GM18867 (cell line): ENCODE data around the gene PPM1H.
"Not testable (repeated sequence)": the region's sequence is repeated elsewhere in the genome, so short reads cannot be mapped to it uniquely, and the experiment has no call there.

ENCODE experiments used
- ATAC-seq: cut with Tn5 transposase; IDR thresholded peaks from one replicate; pipeline ENCODE4 v1.9.1; 2021; ENCODE audit warnings: mild to moderate bottlenecking, moderate library complexity; ENCODE audit not compliant: unreplicated experiment

The PPM1H gene

DNA sequence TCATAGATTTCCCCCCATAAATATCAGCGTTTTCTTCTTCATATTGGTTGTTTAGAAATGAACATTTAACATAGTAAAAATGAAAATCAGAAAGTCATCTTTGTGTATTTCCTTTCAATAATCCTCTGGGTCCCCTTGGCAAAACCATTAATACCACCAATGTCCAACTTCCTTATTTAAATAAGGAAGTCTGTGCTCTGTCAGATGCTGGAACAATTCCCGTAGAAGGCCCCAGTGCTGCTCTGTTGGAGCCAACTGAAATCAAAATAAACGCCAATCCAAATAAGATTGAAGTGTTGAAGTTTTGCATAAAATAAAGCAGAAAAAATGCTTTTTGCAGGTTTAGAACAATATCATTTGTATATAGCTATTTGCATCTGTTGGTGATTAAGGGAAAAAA lies 93.1 kb downstream of the PPM1H start:
- peak; percentile 47 for ATAC-seq

DNA sequence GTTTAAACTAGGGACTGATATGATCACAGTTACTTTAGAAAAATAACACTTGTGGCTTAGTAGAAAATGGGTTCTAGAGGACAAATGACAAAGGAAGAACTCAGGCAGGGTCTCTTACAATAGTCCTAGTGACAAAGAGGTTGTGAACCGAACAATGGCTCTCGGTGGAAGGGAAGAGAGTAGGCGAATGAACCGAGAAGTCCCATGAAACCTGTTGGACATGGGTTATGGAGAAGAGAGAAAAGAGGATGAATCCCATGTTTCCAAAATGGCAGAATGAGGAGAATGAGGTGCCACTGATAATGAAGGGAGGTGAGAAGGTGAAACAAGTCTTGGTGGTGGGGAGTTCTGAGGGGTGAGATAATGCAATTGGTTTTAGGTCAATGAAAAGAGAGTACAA lies 94.1 kb downstream of the PPM1H start:
- no peak for ATAC-seq

DNA sequence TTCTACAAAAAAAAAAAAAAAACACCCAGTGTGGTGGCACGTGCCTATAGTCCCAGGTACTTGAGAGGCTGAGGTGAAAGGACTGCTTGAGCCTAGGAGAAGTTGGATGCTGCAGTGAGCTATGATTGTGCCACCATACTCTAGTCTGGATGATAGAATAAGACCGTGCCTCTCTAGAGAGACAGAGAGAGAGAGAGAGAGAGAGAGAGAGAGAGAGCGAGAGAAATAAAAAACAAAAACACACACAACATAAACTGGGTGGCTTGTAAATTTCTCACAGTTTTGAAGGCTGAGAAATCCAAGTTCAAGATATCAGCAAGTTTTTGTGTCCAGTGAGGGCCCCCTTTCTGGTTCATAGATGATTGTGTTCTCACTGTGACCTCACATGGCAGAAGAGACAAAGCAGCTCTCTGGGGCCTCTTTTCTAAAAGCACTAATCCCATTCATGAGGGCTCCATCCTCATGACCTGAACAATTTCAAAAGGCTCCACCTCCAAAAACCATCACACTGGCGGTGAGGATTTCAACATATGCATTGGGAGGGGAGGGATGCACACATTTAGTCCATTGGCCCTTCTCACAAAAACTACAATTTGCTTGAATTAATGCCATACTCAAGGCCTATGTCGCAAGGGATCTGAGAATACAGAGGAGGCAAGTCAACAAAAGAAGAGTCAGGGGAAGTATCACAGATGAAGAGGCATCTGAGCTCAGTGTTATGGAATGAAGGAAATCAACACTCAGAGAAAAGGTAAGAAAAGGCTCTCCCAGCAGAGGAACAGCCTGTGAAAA lies 94.9 kb downstream of the PPM1H start:
- no peak for ATAC-seq

DNA sequence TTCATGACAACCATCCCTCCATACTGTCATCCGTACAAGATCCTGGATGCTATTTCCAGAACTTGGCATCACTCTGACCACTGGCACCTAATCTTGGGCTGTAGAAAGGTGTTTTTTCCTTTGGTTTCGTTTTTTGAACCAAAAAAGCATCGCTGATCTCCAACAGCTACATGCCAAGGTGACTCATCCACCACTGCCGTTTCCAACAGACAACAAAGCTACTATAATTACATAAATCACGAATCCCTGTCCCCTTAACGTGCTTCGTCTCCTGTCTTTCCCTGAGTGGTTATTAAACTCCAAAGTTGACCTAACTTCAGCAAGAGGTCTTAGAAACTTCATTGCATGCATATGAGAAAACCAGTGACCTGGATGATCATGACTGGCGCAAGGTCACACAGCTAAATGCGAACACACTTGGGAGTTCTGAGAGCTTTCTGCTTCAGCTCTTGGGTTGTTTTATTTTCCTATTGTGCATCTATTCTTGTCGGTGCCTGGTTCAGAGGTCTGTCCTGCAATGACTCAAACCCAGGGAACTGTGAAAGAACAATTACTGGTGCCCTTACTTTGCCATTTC lies 99.9 kb downstream of the PPM1H start:
- peak; percentile 57 for ATAC-seq

DNA sequence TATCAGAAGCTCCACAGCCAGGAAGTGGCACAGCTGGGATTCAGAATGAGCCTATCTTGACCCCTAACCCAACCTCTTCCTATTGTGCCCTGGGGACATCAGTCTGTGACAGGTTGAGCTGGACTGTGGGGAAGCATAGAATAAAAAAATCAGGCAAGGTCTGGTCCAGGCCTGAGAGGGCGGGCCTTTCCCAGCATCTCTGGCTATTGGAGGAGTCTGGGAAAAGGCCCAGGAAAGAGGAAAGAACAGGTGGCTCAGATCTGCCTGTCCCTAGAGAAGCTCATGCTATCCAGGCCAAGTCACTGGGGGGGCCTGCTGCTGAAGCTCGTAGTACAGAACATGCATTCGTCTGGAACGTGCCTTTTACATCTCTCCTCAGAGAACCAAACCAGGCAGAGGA lies 100.5 kb downstream of the PPM1H start:
- ATAC-seq = no peak

DNA sequence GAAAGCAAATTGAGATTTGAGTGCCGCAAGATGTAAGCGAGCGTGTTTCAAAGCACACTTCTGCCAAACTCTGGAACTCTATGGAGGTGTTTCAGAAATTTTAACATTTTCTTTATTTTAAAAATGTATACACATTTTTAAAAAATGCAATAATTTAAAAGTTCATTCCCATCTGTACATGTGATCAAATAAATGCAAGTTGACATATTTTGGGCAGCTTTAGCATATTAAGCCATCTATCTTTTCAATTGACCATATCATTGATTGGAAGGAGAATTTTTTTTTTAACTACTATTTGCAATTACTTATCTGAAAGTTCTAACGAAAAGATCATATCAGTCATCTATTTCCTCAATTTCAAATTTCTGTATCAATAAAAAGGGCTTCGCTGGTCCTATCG lies 101.3 kb downstream of the PPM1H start:
- no peak for ATAC-seq

DNA sequence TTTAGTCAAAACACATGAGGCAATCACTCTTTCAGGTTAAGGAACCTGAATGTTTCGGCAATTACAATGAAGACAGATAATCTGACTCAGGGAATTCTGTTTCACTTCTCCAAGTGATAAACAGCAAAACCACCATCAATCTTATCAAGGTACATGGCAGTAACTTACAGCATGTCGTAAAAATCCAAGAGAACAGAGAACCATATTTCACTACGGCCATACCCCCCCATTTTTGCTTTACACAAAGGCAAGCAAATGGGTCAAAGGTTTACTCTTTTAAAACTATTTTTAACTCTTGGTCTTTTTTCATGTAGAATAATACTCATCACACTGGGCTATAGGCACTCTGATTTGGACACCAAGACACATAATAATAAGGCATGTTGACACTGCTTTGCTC lies 102.4 kb downstream of the PPM1H start:
- ATAC-seq = no peak

DNA sequence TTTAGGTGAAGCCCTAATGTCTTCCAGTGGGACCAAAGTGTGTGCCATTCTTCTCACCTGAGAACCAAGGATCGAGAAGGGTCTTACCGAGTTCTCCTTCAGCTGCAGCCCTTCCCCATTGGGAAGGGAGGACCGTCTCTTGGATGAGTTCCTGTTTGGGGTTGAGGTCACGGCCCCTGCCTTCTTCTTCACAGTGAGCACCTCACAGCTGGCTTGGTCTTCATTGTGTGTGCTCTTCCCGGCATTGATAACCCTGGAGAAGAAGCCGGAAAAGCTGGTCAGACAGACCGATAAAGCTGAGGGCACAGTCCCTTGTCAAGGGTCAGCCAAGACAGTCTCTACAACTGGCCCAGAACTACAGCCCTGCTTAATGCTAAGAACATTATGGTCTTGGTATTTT lies 102.9 kb downstream of the PPM1H start:
- no peak for ATAC-seq

DNA sequence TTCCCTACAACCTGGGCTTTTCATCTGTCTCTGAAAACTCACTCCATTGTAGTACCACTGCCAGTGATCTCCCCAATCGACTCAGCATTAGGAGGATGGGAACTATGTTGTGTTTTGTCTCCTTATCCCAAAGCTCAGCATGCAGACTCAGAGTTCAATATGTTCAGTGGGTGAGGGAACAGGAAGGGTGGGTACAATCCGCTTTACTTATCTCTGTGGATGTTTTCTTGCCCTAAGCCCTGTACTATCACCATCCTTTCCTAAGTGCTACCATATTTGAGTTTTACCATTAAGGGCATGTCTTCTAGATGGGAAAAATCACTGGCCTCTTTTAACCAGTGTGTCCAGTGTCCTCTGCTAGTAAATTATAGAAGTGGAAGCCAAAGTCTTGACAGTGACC lies 107.1 kb downstream of the PPM1H start:
- no peak for ATAC-seq

DNA sequence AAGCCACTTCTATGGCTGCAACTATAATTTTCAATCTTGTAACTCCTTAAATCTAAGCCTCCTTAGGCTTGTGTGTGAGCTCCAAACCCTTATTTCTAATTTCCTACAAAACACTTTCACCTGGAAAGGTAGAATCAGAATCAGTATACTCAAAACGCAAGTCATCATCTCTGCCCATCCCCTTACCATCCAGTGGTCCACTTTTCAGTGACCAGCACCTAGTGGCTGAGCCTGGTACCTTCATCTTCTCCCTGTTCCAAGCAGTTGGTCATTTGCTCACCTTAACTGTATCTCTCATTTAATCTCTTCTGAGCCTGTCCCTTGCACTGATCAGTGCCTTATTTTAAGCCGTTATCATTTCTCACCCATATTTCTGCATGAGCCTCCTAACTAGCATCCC lies 107.9 kb downstream of the PPM1H start:
- no peak for ATAC-seq

DNA sequence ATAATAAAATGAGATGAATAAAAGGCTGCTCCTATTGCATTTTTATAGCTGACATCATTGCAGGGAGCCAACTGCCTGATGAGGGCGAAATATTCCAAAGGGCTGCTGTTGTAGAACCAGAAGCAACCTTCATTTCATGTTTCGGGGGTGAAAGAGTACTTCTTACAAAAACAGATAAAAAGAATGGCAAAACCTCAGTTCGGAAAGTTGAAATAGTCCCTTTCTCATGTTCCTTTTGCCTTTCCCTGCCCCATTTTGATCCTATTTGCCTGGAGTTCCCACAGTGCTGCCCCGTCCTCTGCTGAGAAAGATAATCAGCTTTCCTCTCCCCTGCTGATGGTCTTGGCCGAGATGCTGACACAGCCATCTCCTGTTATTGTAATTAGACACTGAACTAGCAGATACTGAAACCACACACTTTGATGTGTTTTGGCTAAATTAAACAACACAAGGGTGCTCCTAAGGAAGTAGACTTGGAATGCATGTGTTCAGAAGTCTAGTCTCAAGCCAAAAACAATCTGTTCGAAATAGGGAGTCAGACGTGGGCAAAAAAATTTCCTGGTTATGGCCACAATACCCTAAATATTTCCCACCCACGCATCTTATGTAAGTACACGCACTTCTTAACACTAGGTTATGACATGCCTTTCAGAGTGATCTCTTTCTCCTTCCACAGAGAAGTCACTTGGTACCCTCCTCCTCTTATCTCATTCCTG lies 117.2 kb downstream of the PPM1H start:
- ATAC-seq = no peak

DNA sequence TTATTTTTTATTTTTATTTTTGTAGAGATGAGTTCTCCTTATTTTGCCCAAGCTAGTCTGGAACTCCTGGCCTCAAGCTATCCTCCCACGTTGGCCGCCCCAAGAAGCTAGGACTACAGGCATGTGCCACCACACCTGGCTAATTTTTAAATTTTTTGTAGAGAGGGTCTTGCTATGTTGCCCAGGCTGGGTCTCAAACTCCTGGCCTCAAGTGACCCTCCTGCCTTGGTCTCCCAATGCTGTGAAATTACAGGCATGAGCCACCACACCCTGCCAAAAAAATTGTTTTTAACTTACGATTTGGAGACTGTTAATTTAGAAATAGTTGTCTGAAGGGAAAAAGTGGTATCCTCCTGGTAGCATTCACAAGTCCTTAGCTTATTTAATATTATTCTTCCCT lies 120.7 kb downstream of the PPM1H start:
- ATAC-seq = no peak

DNA sequence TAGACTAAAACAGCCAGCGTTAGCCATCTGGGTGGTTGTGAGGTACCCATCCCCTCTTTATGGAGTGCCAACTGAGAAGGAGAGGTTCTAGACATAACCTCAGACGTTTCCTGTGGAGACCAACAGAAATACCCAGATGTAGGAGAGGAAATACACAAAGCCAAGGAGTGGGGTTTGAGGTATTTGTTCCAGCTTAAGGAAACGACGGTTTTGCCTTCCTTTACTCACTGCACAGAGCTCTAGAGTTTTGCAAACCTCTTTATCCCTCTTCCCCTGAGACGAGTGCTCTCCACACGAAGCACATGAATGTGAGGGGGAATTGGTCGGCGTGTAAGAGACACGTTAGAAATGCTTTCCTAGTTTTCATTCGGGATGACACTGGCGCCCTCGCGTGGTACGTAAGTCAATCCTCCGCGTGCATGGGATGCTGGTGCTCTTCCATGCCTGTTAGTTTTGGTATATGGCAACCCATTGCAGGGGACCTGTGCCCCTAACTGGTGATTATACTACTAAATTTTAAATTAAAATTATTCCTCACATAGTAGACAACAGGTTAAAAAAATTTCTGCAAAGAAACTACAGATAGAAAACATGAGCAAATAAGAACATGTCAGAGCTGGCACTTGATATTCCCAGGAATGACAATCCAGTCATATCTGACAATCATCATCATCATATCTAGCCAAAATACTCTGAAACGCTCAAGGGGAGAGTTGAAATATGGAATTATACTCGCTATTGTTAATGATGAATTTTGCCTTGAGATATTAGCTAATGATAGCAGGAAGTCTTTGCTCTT lies 121.7 kb downstream of the PPM1H start:
- ATAC-seq = peak; percentile 48

DNA sequence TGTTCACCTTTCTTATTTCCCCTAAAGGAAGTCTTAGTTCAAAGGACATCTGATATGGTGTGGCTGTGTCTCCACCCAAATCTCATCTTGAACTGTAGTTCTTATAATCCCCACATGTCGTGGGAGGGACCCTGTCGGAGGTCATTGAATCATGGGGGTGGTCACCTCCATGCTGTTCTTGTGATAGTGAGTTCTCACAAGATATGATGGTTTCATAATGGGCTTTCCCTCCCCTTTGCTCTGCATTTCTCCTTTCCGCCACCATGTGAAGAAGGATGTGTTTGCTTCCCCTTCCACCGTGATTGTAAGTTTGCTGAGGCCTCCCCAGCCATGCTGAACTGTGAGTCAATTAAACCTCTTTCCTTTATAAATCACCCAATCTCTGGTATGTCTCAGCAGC lies 123.5 kb downstream of the PPM1H start:
- not testable (repeated sequence) for ATAC-seq

DNA sequence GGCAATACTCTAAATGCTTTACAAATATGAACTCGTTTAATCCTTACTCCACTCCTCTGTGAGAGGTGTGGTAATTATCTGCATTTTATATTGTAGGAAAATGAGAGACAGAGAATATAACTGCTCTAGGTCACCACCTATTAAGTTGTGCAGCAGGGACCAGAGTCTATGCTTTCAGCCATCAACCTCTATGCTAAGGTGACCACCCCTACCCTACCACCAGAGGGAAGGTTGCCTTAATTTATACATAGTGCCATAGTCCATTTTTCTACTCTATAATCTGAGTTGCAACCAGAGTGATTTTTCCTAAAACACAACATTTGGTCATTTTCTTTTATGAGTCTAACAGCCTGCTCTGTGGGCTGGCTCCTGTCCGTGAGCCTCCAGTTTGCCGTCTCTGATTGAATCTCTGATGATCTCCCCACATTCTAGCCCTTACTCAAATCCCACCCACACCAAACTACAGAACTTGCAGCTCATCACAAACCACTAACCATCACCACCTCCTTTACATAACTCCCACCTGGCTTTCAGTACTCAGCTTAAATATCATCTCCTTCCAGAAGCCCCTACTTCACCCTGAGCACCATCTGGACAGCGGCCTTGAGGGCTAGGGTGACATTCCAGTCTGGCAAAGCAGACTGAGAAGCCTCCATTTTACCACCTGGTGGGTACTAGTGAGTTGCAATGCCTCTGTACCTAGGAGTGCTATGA lies 126.6 kb downstream of the PPM1H start:
- peak; percentile 66 for ATAC-seq

DNA sequence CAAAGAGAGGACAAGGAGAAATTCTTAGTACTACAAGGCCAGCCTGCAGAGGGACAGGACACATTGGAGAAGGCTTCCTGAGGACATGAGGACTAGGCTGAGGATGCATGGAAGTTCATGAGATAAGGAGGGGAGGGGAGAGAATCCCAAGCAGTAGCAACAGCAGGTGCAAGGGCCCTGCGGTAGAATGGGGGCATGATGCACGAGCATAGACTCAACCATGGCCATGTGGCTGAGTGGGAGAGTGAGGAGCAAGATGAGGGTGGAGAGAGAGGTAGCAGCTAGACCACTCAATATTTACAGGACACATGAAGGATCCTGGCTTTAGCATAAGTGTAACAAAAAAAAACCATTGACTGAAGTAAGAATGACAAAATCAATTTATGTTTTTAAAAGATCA lies 128.1 kb downstream of the PPM1H start:
- ATAC-seq = no peak

DNA sequence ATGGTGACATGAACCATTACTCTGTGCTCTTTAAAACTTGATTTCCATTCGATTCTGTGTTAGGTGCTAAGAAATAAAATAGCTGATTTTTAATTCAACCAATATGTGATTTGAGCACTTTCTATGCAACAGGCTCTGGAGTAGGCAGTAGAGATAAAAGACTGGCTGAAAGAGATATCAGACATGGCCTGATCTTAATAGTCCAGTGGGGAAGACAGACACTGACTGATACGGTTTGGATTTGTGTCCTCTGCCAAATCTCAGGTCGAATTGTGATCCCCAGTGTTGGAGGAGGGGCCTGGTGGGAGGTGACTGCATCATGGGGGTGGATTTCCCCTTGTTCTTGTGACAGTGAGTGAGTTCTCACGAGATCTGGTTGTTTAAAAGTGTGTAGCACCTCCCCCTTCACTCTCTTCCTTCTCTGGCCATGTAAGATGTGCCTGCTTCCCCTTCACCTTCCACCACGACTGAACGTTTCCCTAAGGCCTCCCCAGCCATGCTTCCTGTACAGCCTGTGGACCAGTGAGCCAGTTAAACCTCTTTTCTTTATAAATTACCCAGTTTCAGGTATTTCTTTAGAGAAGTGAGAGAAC lies 128.6 kb downstream of the PPM1H start:
- no peak for ATAC-seq

DNA sequence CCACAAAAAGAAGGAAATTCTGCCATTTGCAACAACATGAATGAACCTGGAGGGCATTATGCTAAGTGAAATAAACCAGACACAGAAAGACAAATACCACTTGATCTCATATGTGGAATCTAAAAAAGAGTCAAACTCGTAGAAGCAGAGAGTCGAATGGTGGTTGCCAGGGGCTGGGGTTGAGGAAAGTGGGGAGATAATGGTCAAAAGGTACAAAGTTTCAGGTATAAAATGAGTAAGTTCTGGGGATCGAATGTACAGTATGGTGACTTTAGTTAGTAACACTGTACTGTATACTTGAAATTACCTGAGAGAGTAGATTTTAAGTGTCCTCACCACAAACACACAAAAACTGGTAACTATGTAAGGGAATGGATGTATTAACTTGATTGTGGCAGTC lies 129.4 kb downstream of the PPM1H start:
- ATAC-seq = peak; percentile 39

DNA sequence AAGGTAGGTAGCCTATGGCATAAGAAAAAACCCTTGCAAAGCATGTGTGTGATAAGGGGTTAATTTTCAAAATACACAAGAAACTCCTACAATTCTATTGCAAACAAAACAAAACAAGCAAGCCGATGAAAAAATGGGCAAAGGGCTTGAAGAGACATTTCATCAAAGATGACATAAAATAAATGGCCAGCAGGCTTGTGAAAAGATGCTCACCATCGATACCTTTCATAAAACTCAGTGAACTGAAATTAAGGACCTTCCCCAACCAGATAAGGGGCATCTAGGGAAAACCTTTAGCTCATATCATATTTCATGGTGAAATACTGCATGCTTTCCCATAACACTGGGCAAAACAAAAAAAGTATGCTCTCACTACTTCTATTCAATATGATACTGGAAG lies 131.2 kb downstream of the PPM1H start:
- no peak for ATAC-seq

DNA sequence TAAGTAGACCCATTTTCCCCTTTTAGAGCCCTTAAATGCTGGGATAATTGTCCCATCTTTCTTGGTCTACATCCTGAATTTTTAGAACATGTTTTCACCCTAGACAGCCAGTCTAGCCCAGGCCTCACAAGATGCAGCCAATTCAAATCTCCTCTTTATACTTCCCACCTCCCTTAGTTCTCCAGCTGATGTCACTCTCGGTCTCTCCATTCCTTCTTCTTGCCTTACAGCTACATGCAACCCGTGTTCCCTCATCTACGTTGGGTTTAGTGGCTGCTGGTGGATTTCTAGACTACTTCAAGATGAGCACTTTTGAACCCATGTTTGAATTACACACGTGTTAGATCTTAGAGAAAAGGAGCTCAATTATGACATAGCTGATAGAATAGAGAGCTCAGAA lies 132.0 kb downstream of the PPM1H start:
- ATAC-seq = no peak
